GM12872 (cell line): ENCODE measurements around the gene OSTF1.

Experiments used
- TF ChIP-seq, protein P1 (sequence below): IDR thresholded peaks from 3 replicates; pipeline ENCODE4 v1.5.1; 2011; ENCODE audit warnings: low read depth, mild to moderate bottlenecking, low read length, moderate library complexity; ENCODE audit not compliant: insufficient read depth

The OSTF1 gene

DNA sequence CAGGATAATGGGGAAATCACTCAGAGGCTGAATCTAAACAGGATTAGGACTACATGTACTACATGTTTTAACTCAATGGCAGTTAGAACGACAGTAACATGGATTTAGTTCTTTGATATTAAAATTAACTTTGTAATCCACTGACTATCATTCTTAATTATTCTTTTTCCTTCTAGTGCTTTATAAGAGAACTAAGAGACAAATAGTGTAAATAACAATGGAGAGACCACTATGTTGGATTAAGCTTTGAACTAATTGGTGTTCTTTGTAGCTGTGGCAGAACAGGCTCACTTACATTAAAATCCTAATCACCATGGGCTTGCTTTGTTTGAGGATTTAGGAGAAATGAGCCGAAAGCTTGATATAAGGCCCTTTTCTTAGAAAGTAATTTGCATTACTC, 19.1 kb upstream of the OSTF1 start:
- TF ChIP-seq, protein P1, sequence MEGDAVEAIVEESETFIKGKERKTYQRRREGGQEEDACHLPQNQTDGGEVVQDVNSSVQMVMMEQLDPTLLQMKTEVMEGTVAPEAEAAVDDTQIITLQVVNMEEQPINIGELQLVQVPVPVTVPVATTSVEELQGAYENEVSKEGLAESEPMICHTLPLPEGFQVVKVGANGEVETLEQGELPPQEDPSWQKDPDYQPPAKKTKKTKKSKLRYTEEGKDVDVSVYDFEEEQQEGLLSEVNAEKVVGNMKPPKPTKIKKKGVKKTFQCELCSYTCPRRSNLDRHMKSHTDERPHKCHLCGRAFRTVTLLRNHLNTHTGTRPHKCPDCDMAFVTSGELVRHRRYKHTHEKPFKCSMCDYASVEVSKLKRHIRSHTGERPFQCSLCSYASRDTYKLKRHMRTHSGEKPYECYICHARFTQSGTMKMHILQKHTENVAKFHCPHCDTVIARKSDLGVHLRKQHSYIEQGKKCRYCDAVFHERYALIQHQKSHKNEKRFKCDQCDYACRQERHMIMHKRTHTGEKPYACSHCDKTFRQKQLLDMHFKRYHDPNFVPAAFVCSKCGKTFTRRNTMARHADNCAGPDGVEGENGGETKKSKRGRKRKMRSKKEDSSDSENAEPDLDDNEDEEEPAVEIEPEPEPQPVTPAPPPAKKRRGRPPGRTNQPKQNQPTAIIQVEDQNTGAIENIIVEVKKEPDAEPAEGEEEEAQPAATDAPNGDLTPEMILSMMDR = no peak

DNA sequence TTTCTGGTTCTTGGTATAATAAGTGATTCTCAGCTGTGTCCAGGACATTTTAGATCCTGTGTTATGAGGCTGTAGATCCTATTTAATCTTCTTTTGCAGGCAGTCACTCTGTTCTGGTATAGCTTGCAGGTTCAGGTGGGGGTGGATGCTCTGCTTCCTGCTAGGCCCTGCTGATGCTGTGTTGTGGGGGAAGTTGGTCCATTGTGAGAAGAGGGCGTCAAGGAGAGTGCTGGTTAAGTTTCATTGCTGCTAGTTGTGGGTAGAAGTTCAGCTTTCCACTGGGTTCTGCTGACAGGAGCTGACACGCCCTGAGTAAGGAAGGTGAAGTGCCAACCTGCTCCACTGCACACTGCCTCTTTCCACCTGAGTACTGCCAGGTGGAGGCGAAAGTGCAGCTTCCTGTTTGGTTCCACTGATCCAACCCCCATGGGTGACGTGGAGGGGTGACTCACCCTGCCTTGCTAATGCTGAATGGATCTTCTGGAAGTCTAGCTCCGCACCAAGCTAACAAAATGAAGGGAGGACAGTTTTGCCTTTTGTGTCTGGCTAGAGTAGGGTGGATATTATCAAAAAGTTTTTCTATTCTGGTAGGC, 16.7 kb upstream of the OSTF1 start:
- TF ChIP-seq, protein P1 = 0 out of 3 replicates have a peak, but pooled peaks have one; percentile 6

DNA sequence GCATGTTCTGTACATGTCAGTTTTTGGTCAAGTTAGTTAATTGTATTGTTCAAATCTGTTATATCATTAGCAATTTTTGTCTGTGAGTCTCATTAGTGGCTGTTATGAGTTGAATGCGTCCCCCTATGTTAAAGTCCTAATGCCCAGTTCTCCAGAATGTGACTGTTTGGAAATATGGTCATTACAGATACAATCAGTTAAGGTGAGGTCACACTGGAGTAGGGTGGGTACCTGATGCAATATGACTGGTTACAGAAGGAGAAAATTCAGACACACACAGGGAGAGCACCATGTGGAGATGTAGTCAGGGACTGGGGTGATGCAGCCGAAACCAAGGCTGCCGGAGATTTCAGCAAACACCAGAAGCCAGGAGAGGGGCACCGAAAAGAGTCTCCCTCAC, 15.4 kb upstream of the OSTF1 start:
- TF ChIP-seq, protein P1 = no peak

DNA sequence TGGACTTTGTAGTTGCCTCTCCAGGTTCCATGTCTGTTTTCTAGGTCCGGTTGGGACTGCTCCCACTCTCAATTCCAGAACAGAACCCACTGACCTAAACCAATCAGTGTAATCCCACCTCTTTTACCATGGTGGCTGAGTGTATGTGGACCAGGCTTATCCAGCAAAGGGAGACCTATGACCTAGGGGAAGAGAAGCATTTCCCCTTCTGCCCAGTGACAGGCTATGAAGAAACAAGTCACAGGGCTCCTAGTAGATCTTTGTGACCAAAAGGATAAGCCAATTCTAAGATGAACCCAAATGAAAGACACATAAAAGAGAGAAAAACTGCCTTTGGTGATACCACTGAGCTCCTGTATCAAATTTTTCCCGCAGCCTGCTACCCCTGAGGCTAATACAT, 6.7 kb upstream of the OSTF1 start:
- TF ChIP-seq, protein P1 = no peak

DNA sequence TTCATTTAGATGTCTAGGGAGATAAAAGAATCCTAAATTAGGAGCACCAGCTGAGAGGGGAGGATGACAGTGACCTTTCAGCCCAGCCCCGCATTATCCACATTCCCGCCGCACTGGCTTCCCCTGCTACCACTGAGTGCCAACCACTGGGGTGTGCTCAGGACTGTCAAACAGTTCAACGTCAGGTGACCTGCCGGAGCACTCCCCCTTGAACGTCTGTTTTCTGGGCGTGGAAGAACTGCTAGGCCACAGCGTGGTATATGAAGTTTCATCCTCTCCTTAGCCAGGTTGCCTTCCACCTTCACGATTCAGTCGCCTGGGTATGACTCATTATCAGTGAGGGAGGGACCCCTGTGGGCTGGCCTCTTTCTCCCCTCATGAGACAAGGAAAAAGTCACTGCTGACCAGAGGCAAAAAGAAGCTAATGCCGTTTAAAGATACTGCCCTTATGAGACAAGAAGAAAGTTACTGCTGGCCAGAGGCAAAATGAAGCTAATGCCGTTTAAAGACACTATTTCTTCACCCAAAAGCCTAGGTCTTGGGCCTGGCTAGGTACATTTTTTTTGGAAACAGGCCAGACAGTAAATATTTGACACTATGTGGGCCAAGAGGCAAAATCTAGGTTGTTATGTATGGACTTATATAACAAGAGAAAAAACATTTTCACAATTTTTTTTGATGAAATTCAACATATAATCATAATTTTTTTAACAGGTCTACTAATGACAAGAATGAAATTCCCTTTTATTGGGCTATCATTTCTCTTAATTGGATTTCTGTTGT, 4.9 kb upstream of the OSTF1 start:
- TF ChIP-seq, protein P1 = no peak

DNA sequence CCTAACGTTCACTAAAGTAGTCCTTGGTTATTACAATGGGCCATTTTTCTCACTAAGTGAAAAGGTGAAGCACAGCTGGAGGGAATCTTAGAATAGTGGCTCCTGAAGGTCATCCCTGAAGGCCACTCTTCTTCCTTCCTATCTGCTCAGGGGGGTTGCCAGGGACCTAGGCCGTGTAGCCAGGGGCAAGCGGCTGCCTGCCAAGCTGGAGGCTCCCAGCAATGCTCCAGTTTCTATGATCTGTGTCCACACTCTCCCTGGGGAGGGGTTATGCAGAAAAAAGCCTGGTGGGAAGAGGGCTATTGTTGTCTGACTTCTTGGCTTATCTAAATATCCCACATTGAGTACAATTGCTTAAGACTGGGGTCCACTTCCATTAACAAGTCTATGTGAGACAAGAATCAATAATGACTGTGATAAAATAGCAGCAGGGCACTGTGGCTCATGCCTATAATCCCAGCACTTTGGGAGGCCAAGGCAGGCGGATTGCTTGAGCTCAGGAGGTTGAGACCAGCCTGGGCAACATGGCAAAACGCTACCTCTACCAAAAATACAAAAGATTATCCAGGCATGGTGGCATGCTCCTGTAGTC, 4.1 kb upstream of the OSTF1 start:
- TF ChIP-seq, protein P1 = no peak

DNA sequence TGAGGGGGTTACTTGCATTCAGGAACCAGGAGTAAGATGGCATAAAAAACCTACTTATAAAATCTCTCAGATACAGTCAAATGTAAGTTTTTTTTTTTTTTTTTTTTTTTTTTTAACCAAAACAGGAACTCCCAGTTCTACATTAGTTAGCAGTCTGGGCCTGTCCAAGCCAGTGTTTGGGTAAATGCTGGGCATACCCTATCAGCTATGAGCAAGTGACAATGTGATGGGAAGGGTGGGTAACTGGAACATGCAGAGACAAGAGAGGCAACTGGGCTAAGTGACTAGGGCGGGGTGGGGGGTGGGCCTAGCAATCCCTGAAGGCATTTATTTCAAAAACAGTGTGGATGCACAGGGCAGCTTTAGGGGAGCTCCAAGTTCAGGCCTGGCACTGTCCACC, 2.7 kb upstream of the OSTF1 start:
- TF ChIP-seq, protein P1 = no peak
